Psoas muscle (tissue), 8 donors: ENCODE measurements around the gene SLC13A3. TPM values are rescaled to one million over a fixed set of nuclear protein-coding genes. Genes with fewer than 3 reads are reported as not detected.

Experiments
- ATAC-seq, 4 donors: fragments of 200-7000 bp; cut with Tn5 transposase; one replicate each; pipeline ENCODE4 v1.9.1; 2020; ENCODE audit warnings: moderate library complexity in 3 of 4, mild to moderate bottlenecking in 2 of 4
- DNase-seq, 2 donors: peaks; one replicate each; pipeline ENCODE4 v3.0.0-alpha.2; 2020
- H3K27ac ChIP-seq: fragments of 200-600 bp; one replicate; pipeline ENCODE4 v1.8.0; 2022
- H3K27me3 ChIP-seq, 3 donors: fragments of 200-600 bp in 1 of 3; one replicate each; pipeline versions ENCODE4 v1.6.1 to v1.8.0; 2013 to 2022; ENCODE audit warnings: low read length in 2 of 3, mild to moderate bottlenecking in 2 of 3, moderate library complexity in 1 of 3; ENCODE audit not compliant: insufficient read depth in 3 of 3
- H3K36me3 ChIP-seq, 2 donors: fragments of 200-600 bp in 1 of 2; one replicate each; pipeline versions ENCODE4 v1.6.1 to v1.8.0; 2013 to 2022; ENCODE audit warnings: low read depth in 1 of 2, mild to moderate bottlenecking in 1 of 2, moderate library complexity in 1 of 2; ENCODE audit not compliant: insufficient read depth in 1 of 2
- H3K4me1 ChIP-seq: fragments of 200-600 bp; one replicate; pipeline ENCODE4 v1.8.0; 2022
- H3K4me3 ChIP-seq: fragments of 200-600 bp; one replicate; pipeline ENCODE4 v1.8.0; 2022; ENCODE audit warnings: mild to moderate bottlenecking
- H3K9me3 ChIP-seq: fragments of 200-600 bp; one replicate; pipeline ENCODE4 v1.8.0; 2022
- WGBS, 3 donors: extraction: QIAGEN DNeasy Blood & Tissue Kit; methylation state at CpG; one replicate each; pipeline versions ENCODE4 v1.1.6 to v1.1.7; 2013; 5-methylcytosine and 5-hydroxymethylcytosine counted together
- intact Hi-C, 2 donors: fragments of 100-400 bp; cut with DNase I; formaldehyde crosslinking; loops; one replicate each; pipeline versions ENCODE4 v1.11.0 to v1.14.2; 2022
- polyA plus RNA-seq, 3 donors: library from polyadenylated mRNA; stranded (reverse); fragments of 200-250 nt; gene quantifications; one replicate each; pipeline ENCODE4 v1.2.3, GENCODE V29; 2013
- total RNA-seq, 4 donors: library from RNA; stranded (reverse); fragmentation: NEBNext Ultra II Directional in 2 of 4; extraction: Animal tissue kit (Norgen Biotek cat#: 25700) in 2 of 4; gene quantifications; one replicate each; pipeline versions ENCODE4 v1.2.1 to v1.2.4, GENCODE V29; 2021 to 2023
- TF ChIP-seq, protein P1 (sequence below): fragments of 200-600 bp; IDR thresholded peaks from one replicate; pipeline ENCODE4 v1.8.0; 2022; ENCODE audit warnings: antibody characterized with exemption
- donor health status: healthy with polysubstance abuse.
- donor health status: DM: no; HTN: no; CAD: no; lungs with moderate emphysema.
- donor health status: Bipolar disorder and iron deficiency.
- donor health status: healthy.
- donor health status: DM: yes; HTN: yes; CAD: no.
- donor health status: DM: no; HTN: no; CAD: no.
- donor health status: DM: no; HTN: no; CAD: no.
- donor health status: DM: yes; HTN: yes; CAD: no.

The SLC13A3 gene
- total and polyA plus RNA-seq, 7 donors, result 0.04 to 0.38 (median 0.15) TPM

GRCh38 chr20:46607849-46608497 lies 43.3 kb downstream of the SLC13A3 start:
- no peaks in the 10 kb centered on the region for H3K27me3 ChIP-seq
- 92 to 94% (median 92%) methylated on average over 8 of the region's 8 CpGs for WGBS, 3 donors

DNA sequence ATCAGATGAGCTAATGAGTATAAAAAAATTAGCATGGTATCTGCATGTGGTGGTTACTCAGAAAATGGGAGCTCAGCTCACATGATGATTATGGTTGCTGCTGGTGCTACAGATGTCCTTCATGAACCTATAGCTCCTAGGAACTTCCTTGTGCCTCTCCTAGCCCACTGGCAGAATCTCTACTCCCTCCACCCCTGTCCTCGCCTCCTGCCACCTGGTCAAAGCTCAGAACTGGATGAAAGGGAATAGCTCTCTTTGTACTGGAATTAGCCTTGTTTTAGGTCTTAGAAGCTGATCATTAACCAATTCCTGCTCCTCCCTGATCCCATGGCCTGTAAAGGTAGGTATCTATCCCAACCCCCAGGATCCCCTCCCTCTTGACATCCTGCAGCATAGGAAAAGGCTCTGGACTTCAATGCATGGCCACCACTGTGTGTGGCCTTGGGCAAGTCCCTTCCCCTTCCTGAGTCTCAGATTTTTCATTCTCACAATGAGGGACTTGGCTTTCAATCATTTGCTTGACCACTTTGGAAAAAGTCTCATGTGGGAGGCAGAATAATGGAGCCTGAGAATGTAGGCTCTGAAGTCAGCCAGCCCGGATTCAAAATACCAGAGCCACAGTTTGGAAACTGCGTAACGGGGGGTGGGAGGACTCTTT lies 43.9 kb downstream of the SLC13A3 start:
- no peaks in the 10 kb centered on the region for H3K36me3 ChIP-seq
- TF ChIP-seq, protein P1, sequence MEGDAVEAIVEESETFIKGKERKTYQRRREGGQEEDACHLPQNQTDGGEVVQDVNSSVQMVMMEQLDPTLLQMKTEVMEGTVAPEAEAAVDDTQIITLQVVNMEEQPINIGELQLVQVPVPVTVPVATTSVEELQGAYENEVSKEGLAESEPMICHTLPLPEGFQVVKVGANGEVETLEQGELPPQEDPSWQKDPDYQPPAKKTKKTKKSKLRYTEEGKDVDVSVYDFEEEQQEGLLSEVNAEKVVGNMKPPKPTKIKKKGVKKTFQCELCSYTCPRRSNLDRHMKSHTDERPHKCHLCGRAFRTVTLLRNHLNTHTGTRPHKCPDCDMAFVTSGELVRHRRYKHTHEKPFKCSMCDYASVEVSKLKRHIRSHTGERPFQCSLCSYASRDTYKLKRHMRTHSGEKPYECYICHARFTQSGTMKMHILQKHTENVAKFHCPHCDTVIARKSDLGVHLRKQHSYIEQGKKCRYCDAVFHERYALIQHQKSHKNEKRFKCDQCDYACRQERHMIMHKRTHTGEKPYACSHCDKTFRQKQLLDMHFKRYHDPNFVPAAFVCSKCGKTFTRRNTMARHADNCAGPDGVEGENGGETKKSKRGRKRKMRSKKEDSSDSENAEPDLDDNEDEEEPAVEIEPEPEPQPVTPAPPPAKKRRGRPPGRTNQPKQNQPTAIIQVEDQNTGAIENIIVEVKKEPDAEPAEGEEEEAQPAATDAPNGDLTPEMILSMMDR, result no peak
- no peak overlapping the region for H3K4me3 ChIP-seq
- H3K27ac ChIP-seq, result no peak overlapping the region
- intact Hi-C loops, result no loop called here
- no peaks in the 10 kb centered on the region for H3K27me3 ChIP-seq
- H3K9me3 ChIP-seq, result no peaks in the 10 kb centered on the region
- no peak for DNase-seq
- WGBS, 3 donors, result 92 to 96% (median 95%) methylated on average over 4 of the region's 4 CpGs
- no peak for ATAC-seq
- no peaks in the 10 kb centered on the region for H3K4me1 ChIP-seq

More at GRCh38 chr20:46607849-46608497, 43.3 kb downstream of the SLC13A3 start:
- no peak overlapping the region for H3K27ac ChIP-seq
- DNase-seq (no peak), ATAC-seq (no peak)
- H3K36me3 ChIP-seq, result no peaks in the 10 kb centered on the region
- TF ChIP-seq, protein P1, result no peak
- no peaks in the 10 kb centered on the region for H3K4me1 ChIP-seq
- H3K4me3 ChIP-seq, result no peak overlapping the region
- no peaks in the 10 kb centered on the region for H3K9me3 ChIP-seq
- intact Hi-C loops, result no loop called here

- H3K27ac ChIP-seq, result no peak overlapping the region
- no peaks in the 10 kb centered on the region for H3K27me3 ChIP-seq
- TF ChIP-seq, protein P1, result no peak
- H3K36me3 ChIP-seq, result no peaks in the 10 kb centered on the region
- H3K4me1 ChIP-seq, result no peaks in the 10 kb centered on the region
- no peaks in the 10 kb centered on the region for H3K9me3 ChIP-seq
- intact Hi-C loops, result no loop called here
- H3K4me3 ChIP-seq, result no peak overlapping the region
- ATAC-seq (no peak), DNase-seq (no peak)
- 96 to 99% (median 97%) methylated on average over 3 to 4 of the region's 4 CpGs for WGBS, 3 donors
Observed at GRCh38 chr20:46606817-46607190, 44.5 kb downstream of the SLC13A3 start.

DNA sequence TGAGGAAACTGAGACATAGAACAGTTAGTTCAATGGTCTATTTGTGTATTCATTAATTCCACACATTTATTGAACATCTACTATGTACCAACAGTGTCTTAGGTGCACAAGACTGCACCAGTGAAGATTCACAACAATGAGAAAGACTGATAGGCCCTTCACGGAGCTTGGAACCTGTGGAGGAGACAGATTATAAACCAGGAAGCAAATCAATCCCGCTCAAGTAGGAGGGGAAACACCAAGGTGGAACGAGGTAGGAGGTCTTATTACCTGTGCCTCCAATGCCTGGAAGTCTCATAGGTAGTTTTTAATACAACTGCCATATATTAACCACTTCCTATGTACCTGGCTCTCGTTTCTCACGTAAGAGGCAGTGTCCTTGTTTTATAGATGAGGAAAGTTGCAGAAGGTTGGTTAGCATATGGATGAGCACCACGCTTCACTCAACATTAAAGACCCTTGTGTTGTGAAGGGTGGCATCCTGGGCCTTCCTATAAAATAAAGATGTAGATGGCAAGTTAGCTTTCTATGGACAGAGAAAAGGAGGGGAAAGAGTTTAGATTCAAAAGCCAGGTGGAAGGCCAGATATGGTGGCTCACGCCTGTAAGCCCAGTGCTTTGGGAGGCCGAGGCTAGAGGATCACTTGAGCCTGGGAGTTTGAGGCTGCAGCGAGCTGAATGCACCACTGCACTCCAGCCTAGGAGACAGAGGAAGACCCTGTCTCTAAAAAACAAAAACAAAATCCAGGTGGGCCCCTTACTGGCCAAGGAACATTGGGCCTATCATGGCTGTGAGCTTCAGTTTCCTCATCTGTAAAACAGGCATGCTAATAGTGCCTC lies 45.1 kb downstream of the SLC13A3 start:
- H3K27ac ChIP-seq, result no peak overlapping the region
- TF ChIP-seq, protein P1, result no peak
- H3K36me3 ChIP-seq, result no peaks in the 10 kb centered on the region
- intact Hi-C loops, result no loop called here
- WGBS, 3 donors, result 81 to 88% (median 86%) methylated on average over 9 of the region's 9 CpGs
- DNase-seq (no peak), ATAC-seq (no peak)
- H3K27me3 ChIP-seq, result no peaks in the 10 kb centered on the region
- H3K4me3 ChIP-seq, result no peak overlapping the region
- H3K9me3 ChIP-seq, result no peaks in the 10 kb centered on the region
- H3K4me1 ChIP-seq, result no peaks in the 10 kb centered on the region
